Tibial nerve (tissue), 4 donors: ENCODE measurements around the gene LRBA. TPM values are rescaled to one million over a fixed set of nuclear protein-coding genes. Genes with fewer than 3 reads are reported as not detected.

ENCODE experiments used
- DNase-seq, 2 donors: peaks; one replicate each; pipeline ENCODE4 v3.0.0-alpha.2; 2019; ENCODE audit warnings: low spot score in 2 of 2
- H3K27ac ChIP-seq, 4 donors: fragments of 200-600 bp; sonication (generic) in 3 of 4; one replicate each; pipeline ENCODE4 v1.5.1; 2017 to 2019; ENCODE audit warnings: mild to moderate bottlenecking in 1 of 4
- H3K27me3 ChIP-seq, 2 donors: fragments of 200-600 bp; sonication (generic) in 1 of 2; one replicate each; pipeline versions ENCODE4 v1.5.1 to v1.6.0; 2017 to 2019
- H3K36me3 ChIP-seq, 3 donors: fragments of 200-600 bp; sonication (generic); one replicate each; pipeline ENCODE4 v1.5.1; 2018 to 2019
- H3K4me1 ChIP-seq, 4 donors: fragments of 200-600 bp; sonication (generic) in 3 of 4; one replicate each; pipeline ENCODE4 v1.5.1; 2017 to 2019
- H3K4me3 ChIP-seq, 4 donors: fragments of 200-600 bp; sonication (generic) in 3 of 4; one replicate each; pipeline ENCODE4 v1.5.1; 2017 to 2019; ENCODE audit warnings: mild to moderate bottlenecking in 1 of 4, moderate library complexity in 1 of 4
- H3K9me3 ChIP-seq, 4 donors: fragments of 200-600 bp; sonication (generic) in 3 of 4; one replicate each; pipeline ENCODE4 v1.5.1; 2017 to 2019
- CTCF ChIP-seq, 5 experiments: fragments of 200-600 bp in 3 of 5; fragments of 450-650 bp in 2 of 5; sonication (generic) in 3 of 5; IDR thresholded peaks; one replicate each; pipeline ENCODE4 v1.5.1; 2016 to 2019; ENCODE audit warnings: antibody characterized with exemption in 5 of 5, mild to moderate bottlenecking in 3 of 5, moderate library complexity in 2 of 5
- EP300 ChIP-seq, 2 donors: sonication (generic); formaldehyde crosslinking; IDR thresholded peaks; one replicate each; pipeline ENCODE4 v1.6.1; 2017; ENCODE audit warnings: antibody characterized with exemption in 2 of 2, mild to moderate bottlenecking in 1 of 2
- POLR2A ChIP-seq, 2 donors: fragments of 450-650 bp; IDR thresholded peaks; one replicate each; pipeline ENCODE4 v1.6.1; 2017; ENCODE audit warnings: antibody characterized with exemption in 2 of 2, mild to moderate bottlenecking in 2 of 2, moderate library complexity in 2 of 2
- WGBS, 2 donors: methylation state at CpG; one replicate each; pipeline ENCODE4 v1.1.5; 2018; 5-methylcytosine and 5-hydroxymethylcytosine counted together
- total RNA-seq, 4 donors: library from RNA; depleted of rRNA; stranded (reverse); fragments of >200 nt; gene quantifications; one replicate each; pipeline ENCODE4 v1.1.0, GENCODE V29; 2016

LRBA gene
- total RNA-seq, 4 donors from 2014 or later, result 35.4 to 43.1 (median 38.0) TPM

GRCh38 chr4:150495550-150495949, 519.5 kb downstream of the LRBA start:
- Histone ChIP-seq H3K9me3 (no peaks in the 10 kb centered on the region), H3K27ac (no peak overlapping the region), H3K36me3 (no peaks in the 10 kb centered on the region), H3K27me3 (no peaks in the 10 kb centered on the region), H3K4me3 (no peak overlapping the region), H3K4me1 (peaks cover 0 to 2% (median 0%) of the 10 kb centered on the region in 4 donors)
- DNase-seq, result no peak
- TF ChIP-seq POLR2A (IDR thresholded peaks at IDR 0.05) (no peak), CTCF (IDR thresholded peaks at IDR 0.05) (no peak), EP300 (IDR thresholded peaks at IDR 0.05) (no peak)

- no peaks in the 10 kb centered on the region for H3K27me3 ChIP-seq
- peaks cover 0 to 2% (median 0%) of the 10 kb centered on the region in 4 donors for H3K4me1 ChIP-seq
- H3K9me3 ChIP-seq, result no peaks in the 10 kb centered on the region
- no peak for DNase-seq
- H3K4me3 ChIP-seq, result no peak overlapping the region
- WGBS, 2 donors, result 84 to 88% methylated on average over 2 of the region's 2 CpGs
- H3K36me3 ChIP-seq, result no peaks in the 10 kb centered on the region
- H3K27ac ChIP-seq, result no peak overlapping the region
- no peak for TF ChIP-seq POLR2A (IDR thresholded peaks at IDR 0.05)
- no peak for TF ChIP-seq CTCF (IDR thresholded peaks at IDR 0.05)
Observed at GRCh38 chr4:150493851-150494250, 521.2 kb downstream of the LRBA start.

- no peak overlapping the region for H3K4me3 ChIP-seq
- WGBS, 2 donors, result 52% methylated on average over 3 of the region's 3 CpGs
- peaks cover 0 to 2% (median 0%) of the 10 kb centered on the region in 4 donors for H3K4me1 ChIP-seq
- H3K27me3 ChIP-seq, result no peaks in the 10 kb centered on the region
- TF ChIP-seq CTCF (IDR thresholded peaks at IDR 0.05) (no peak), POLR2A (IDR thresholded peaks at IDR 0.05) (no peak), EP300 (IDR thresholded peaks at IDR 0.05) (no peak)
- H3K27ac ChIP-seq, result no peak overlapping the region
- no peak for DNase-seq
- no peaks in the 10 kb centered on the region for H3K9me3 ChIP-seq
- H3K36me3 ChIP-seq, result no peaks in the 10 kb centered on the region
Observed at GRCh38 chr4:150491132-150492049, 523.7 kb downstream of the LRBA start.

- DNase-seq, result no peak
- H3K4me3 ChIP-seq, result no peak overlapping the region
- TF ChIP-seq CTCF (IDR thresholded peaks at IDR 0.05), result no peak
- TF ChIP-seq EP300 (IDR thresholded peaks at IDR 0.05), result no peak
- TF ChIP-seq POLR2A (IDR thresholded peaks at IDR 0.05), result no peak
- H3K4me1 ChIP-seq, result no peaks in the 10 kb centered on the region
- H3K27ac ChIP-seq, result no peak overlapping the region
- H3K27me3 ChIP-seq, result no peaks in the 10 kb centered on the region
- H3K9me3 ChIP-seq, result no peaks in the 10 kb centered on the region
- H3K36me3 ChIP-seq, result peaks cover 0 to 4% (median 0%) of the 10 kb centered on the region in 3 donors
- 94 to 96% methylated on average over 4 of the region's 4 CpGs for WGBS, 2 donors
Observed at GRCh38 chr4:150482581-150482980, 532.5 kb downstream of the LRBA start.

- H3K27me3 ChIP-seq, result no peaks in the 10 kb centered on the region
- 80 to 89% methylated on average over 3 of the region's 3 CpGs for WGBS, 2 donors
Observed at GRCh38 chr4:150479657-150480056, 535.4 kb downstream of the LRBA start.

More at GRCh38 chr4:150479657-150480056, 535.4 kb downstream of the LRBA start:
- H3K4me1 ChIP-seq, result no peaks in the 10 kb centered on the region
- TF ChIP-seq EP300 (IDR thresholded peaks at IDR 0.05) (no peak), POLR2A (IDR thresholded peaks at IDR 0.05) (no peak), CTCF (IDR thresholded peaks at IDR 0.05) (no peak)
- no peaks in the 10 kb centered on the region for H3K9me3 ChIP-seq
- no peak for DNase-seq
- H3K36me3 ChIP-seq, result peaks cover 0 to 9% (median 0%) of the 10 kb centered on the region in 3 donors
- H3K27ac ChIP-seq, result no peak overlapping the region
- no peak overlapping the region for H3K4me3 ChIP-seq
